Activated B cell treated with CpG ODN at 0.5 μM for 24 hours (primary cell): Measurements from ENCODE around the gene VPS35. TPM values are rescaled to one million over a fixed set of nuclear protein-coding genes. Genes with fewer than 3 reads are reported as not detected.

Experiments used
- ATAC-seq: fragments of 200-7000 bp; cut with Tn5 transposase; one replicate; pipeline ENCODE4 v1.10.0; 2021; ENCODE audit warnings: low read depth, mild to moderate bottlenecking, moderate library complexity
- CTCF ChIA-PET: fragments of 350-600 bp; sonication (Branson Sonifier 250); formaldehyde crosslinking; loops from one replicate; lab custom pipeline; 2021; ENCODE audit warnings: antibody characterized with exemption; lab: Charles Lee
- POLR2A ChIA-PET: fragments of 350-600 bp; sonication (Branson Sonifier 250); formaldehyde crosslinking; loops from one replicate; lab custom pipeline; 2021; ENCODE audit warnings: antibody characterized with exemption; lab: Charles Lee
- DNase-seq: peaks from one replicate; pipeline ENCODE4 v3.0.0; 2022
- H3K27ac Mint-ChIP-seq: one replicate; pipeline ENCODE4 v1.8.0; 2020; ENCODE audit warnings: mixed read lengths
- H3K27me3 Mint-ChIP-seq: one replicate; pipeline ENCODE4 v1.8.0; 2021; ENCODE audit warnings: mixed read lengths
- H3K36me3 Mint-ChIP-seq: one replicate; pipeline ENCODE4 v1.8.0; 2021; ENCODE audit warnings: low read depth, mixed read lengths
- H3K4me1 Mint-ChIP-seq: one replicate; pipeline ENCODE4 v1.8.0; 2021; ENCODE audit warnings: mixed read lengths
- H3K4me3 Mint-ChIP-seq: one replicate; pipeline ENCODE4 v1.8.0; 2020; ENCODE audit warnings: mild to moderate bottlenecking, mixed read lengths
- H3K9me3 Mint-ChIP-seq: one replicate; pipeline ENCODE4 v1.8.0; 2020; ENCODE audit warnings: mixed read lengths
- CTCF ChIP-seq: fragments of 200-600 bp; IDR thresholded peaks from one replicate; pipeline ENCODE4 v1.8.0; 2022; ENCODE audit warnings: antibody characterized with exemption, mild to moderate bottlenecking
- intact Hi-C: fragments of 100-400 bp; cut with micrococcal nuclease; formaldehyde crosslinking; loops from one replicate; pipeline ENCODE4 v1.15.1; 2024
- total RNA-seq: library from RNA; stranded (reverse); gene quantifications from 2 replicates; pipeline ENCODE4 v1.2.3, GENCODE V29; 2022

The VPS35 gene
- total RNA-seq, 1 donor from 2014 or later = 97.1 TPM

- Mint-ChIP-seq H3K4me1 (no peaks in the 10 kb centered on the region), H3K36me3 (no peaks in the 10 kb centered on the region), H3K4me3 (no peak overlapping the region), H3K27ac (no peak overlapping the region), H3K27me3 (no peaks in the 10 kb centered on the region), H3K9me3 (no peaks in the 10 kb centered on the region)
- ChIA-PET POLR2A (interaction anchor here (0.5 to 0.7 kb wide), 2 partner anchors 15 to 20 kb away, joined by 3 to 4 read pairs; no protein-coding TSS in a partner anchor), CTCF (no interaction called here)
- TF ChIP-seq CTCF = no peak
- intact Hi-C loops = no loop called here
- DNase-seq (no peak), ATAC-seq (no peak)
Measured at GRCh38 chr16:46719528-46719927, 30.6 kb upstream of the VPS35 start.

GRCh38 chr16:46718214-46718613 is 29.2 kb upstream of the VPS35 start:
- Mint-ChIP-seq H3K27me3 (no peaks in the 10 kb centered on the region), H3K4me3 (no peak overlapping the region), H3K9me3 (no peaks in the 10 kb centered on the region), H3K4me1 (peaks cover 5% of the 10 kb centered on the region), H3K36me3 (no peaks in the 10 kb centered on the region), H3K27ac (no peak overlapping the region)
- no peak for TF ChIP-seq CTCF
- POLR2A ChIA-PET = no interaction called here
- ATAC-seq (no peak), DNase-seq (no peak)
- intact Hi-C loops = no loop called here
- CTCF ChIA-PET = no interaction called here

- POLR2A ChIA-PET = no interaction called here
- no peak overlapping the region for H3K27ac Mint-ChIP-seq
Measured at GRCh38 chr16:46717692-46718091, 28.7 kb upstream of the VPS35 start.

GRCh38 chr16:46715769-46716305 is 26.9 kb upstream of the VPS35 start:
- Mint-ChIP-seq H3K36me3 (no peaks in the 10 kb centered on the region), H3K27ac (no peak overlapping the region), H3K9me3 (no peaks in the 10 kb centered on the region), H3K27me3 (no peaks in the 10 kb centered on the region), H3K4me1 (peaks cover 16% of the 10 kb centered on the region), H3K4me3 (no peak overlapping the region)
- no peak for TF ChIP-seq CTCF
- ATAC-seq = no peak
- no peak for DNase-seq
- POLR2A ChIA-PET = no interaction called here
- CTCF ChIA-PET = no interaction called here
- intact Hi-C loops = no loop called here

More at GRCh38 chr16:46717692-46718091, 28.7 kb upstream of the VPS35 start:
- ATAC-seq (no peak), DNase-seq (no peak)
- Mint-ChIP-seq H3K27me3 (no peaks in the 10 kb centered on the region), H3K4me1 (peaks cover 10% of the 10 kb centered on the region), H3K9me3 (no peaks in the 10 kb centered on the region), H3K36me3 (no peaks in the 10 kb centered on the region), H3K4me3 (no peak overlapping the region)
- intact Hi-C loops = no loop called here
- CTCF ChIA-PET = no interaction called here
- no peak for TF ChIP-seq CTCF

GRCh38 chr16:46714797-46715591 is 26.0 kb upstream of the VPS35 start:
- H3K9me3 Mint-ChIP-seq = no peaks in the 10 kb centered on the region
- intact Hi-C loops = no loop called here
- ChIA-PET POLR2A (no interaction called here), CTCF (no interaction called here)
- no peaks in the 10 kb centered on the region for H3K27me3 Mint-ChIP-seq
- H3K4me3 Mint-ChIP-seq = no peak overlapping the region
- peaks cover 16% of the 10 kb centered on the region for H3K4me1 Mint-ChIP-seq
- ATAC-seq (no peak), DNase-seq (no peak)
- no peak overlapping the region for H3K27ac Mint-ChIP-seq
- TF ChIP-seq CTCF = no peak
- no peaks in the 10 kb centered on the region for H3K36me3 Mint-ChIP-seq
